ENCODE results near the gene LYZL6. TPM values are rescaled to one million over a fixed set of nuclear protein-coding genes. Genes with fewer than 3 reads are reported as not detected.
"Not testable (repeated sequence)": the region's sequence is repeated elsewhere in the genome, so short reads cannot be mapped to it uniquely, and the experiment has no call there.

The LYZL6 gene
- total RNA-seq, 3 donors from 2014 or later = not detected

- Histone ChIP-seq H3K4me3 (no peak overlapping the region), H3K36me3 (no peaks in the 10 kb centered on the region), H3K27me3 (no peaks in the 10 kb centered on the region), H3K27ac (no peak overlapping the region), H3K9me3 (no peaks in the 10 kb centered on the region), H3K4me1 (no peaks in the 10 kb centered on the region)
- DNase-seq (ENCODE audit: low spot score in 2 of 2) = no peak
- TF ChIP-seq POLR2AphosphoS5 (IDR thresholded peaks at IDR 0.05) = no peak
- TF ChIP-seq, protein P1, sequence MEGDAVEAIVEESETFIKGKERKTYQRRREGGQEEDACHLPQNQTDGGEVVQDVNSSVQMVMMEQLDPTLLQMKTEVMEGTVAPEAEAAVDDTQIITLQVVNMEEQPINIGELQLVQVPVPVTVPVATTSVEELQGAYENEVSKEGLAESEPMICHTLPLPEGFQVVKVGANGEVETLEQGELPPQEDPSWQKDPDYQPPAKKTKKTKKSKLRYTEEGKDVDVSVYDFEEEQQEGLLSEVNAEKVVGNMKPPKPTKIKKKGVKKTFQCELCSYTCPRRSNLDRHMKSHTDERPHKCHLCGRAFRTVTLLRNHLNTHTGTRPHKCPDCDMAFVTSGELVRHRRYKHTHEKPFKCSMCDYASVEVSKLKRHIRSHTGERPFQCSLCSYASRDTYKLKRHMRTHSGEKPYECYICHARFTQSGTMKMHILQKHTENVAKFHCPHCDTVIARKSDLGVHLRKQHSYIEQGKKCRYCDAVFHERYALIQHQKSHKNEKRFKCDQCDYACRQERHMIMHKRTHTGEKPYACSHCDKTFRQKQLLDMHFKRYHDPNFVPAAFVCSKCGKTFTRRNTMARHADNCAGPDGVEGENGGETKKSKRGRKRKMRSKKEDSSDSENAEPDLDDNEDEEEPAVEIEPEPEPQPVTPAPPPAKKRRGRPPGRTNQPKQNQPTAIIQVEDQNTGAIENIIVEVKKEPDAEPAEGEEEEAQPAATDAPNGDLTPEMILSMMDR (IDR thresholded peaks at IDR 0.05) = no peak
- intact Hi-C loops (cut with DNase I; ENCODE audit: low total_unique reads) = no loop called here
These were observed 42.6 kb downstream of the LYZL6 start for GRCh38 chr17:35900708-35901480.

- Histone ChIP-seq H3K27me3 (no peaks in the 10 kb centered on the region), H3K36me3 (no peaks in the 10 kb centered on the region), H3K9me3 (no peaks in the 10 kb centered on the region), H3K4me3 (no peak overlapping the region), H3K4me1 (no peaks in the 10 kb centered on the region), H3K27ac (no peak overlapping the region)
- no peak for DNase-seq (ENCODE audit: low spot score in 2 of 2)
- intact Hi-C loops (cut with DNase I; ENCODE audit: low total_unique reads) = no loop called here
- TF ChIP-seq, protein P1 (IDR thresholded peaks at IDR 0.05) = no peak
- TF ChIP-seq POLR2A (IDR thresholded peaks at IDR 0.05) = no peak
- TF ChIP-seq POLR2AphosphoS5 (IDR thresholded peaks at IDR 0.05) = no peak
These were observed 43.2 kb downstream of the LYZL6 start for GRCh38 chr17:35900280-35900679.

GRCh38 chr17:35898283-35899070, 45.0 kb downstream of the LYZL6 start:
- H3K9me3 ChIP-seq = no peaks in the 10 kb centered on the region
- no peak overlapping the region for H3K4me3 ChIP-seq
- H3K27ac ChIP-seq = no peak overlapping the region
- no peaks in the 10 kb centered on the region for H3K4me1 ChIP-seq
- intact Hi-C loops (cut with DNase I; ENCODE audit: low total_unique reads) = no loop called here
- no peak for DNase-seq (ENCODE audit: low spot score in 2 of 2)
- H3K27me3 ChIP-seq = no peaks in the 10 kb centered on the region
- no peaks in the 10 kb centered on the region for H3K36me3 ChIP-seq
- TF ChIP-seq POLR2A (IDR thresholded peaks at IDR 0.05) = no peak
- TF ChIP-seq, protein P1 (IDR thresholded peaks at IDR 0.05) = no peak
- no peak for TF ChIP-seq POLR2AphosphoS5 (IDR thresholded peaks at IDR 0.05)

DNA sequence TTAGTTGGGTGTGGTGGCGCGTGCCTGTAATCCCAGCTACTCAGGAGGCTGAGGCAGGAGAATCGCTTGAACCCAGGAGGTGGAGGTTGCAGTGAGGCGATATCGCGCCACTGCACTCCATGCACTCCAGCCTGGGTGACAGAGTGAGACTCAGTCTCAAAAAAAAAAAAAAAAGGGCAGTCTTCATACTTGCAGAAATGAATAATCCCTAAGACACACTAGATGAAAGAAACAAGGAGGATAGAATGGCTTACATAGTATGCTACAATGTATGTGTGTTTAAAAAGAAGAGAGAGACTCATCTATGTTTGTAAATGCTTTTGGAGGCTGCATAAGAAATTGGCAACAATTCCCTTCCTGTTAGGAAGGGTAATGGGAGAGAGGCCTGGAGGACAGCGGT, 45.7 kb downstream of the LYZL6 start:
- H3K4me3 ChIP-seq; DNase-seq (ENCODE audit: low spot score in 2 of 2); H3K4me1 ChIP-seq; H3K9me3 ChIP-seq; intact Hi-C loops (cut with DNase I; ENCODE audit: low total_unique reads); H3K36me3 ChIP-seq; H3K27me3 ChIP-seq; H3K27ac ChIP-seq: not testable (repeated sequence)

- Histone ChIP-seq H3K9me3 (peaks cover 0 to 4% of the 10 kb centered on the region in 2 donors), H3K36me3 (no peaks in the 10 kb centered on the region)
These were observed 47.6 kb downstream of the LYZL6 start for GRCh38 chr17:35895636-35896587.

More at GRCh38 chr17:35895636-35896587, 47.6 kb downstream of the LYZL6 start:
- H3K27ac ChIP-seq = no peak overlapping the region
- no peak for DNase-seq (ENCODE audit: low spot score in 2 of 2)
- no peaks in the 10 kb centered on the region for H3K4me1 ChIP-seq
- no peak for TF ChIP-seq POLR2A (IDR thresholded peaks at IDR 0.05)
- no peak for TF ChIP-seq POLR2AphosphoS5 (IDR thresholded peaks at IDR 0.05)
- TF ChIP-seq, protein P1 (IDR thresholded peaks at IDR 0.05) = no peak
- H3K4me3 ChIP-seq = no peak overlapping the region
- H3K27me3 ChIP-seq = no peaks in the 10 kb centered on the region
- intact Hi-C loops (cut with DNase I; ENCODE audit: low total_unique reads) = no loop called here
